IgD-negative memory B cell (primary cell): ENCODE data around the gene PROZ. TPM values are rescaled to one million over a fixed set of nuclear protein-coding genes. Genes with fewer than 3 reads are reported as not detected.

Experiments
- H3K27ac Mint-ChIP-seq, 3 donors: one replicate each; pipeline ENCODE4 v1.8.0; 2020 to 2022; ENCODE audit warnings: mild to moderate bottlenecking in 3 of 3, mixed read lengths in 3 of 3, moderate library complexity in 1 of 3
- H3K27me3 Mint-ChIP-seq: one replicate; pipeline ENCODE4 v1.8.0; 2021; ENCODE audit warnings: mixed read lengths
- H3K36me3 Mint-ChIP-seq: one replicate; pipeline ENCODE4 v1.8.0; 2020; ENCODE audit warnings: mild to moderate bottlenecking, mixed read lengths
- H3K4me1 Mint-ChIP-seq, 3 donors: one replicate each; pipeline ENCODE4 v1.8.0; 2020 to 2022; ENCODE audit warnings: mixed read lengths in 3 of 3, mild to moderate bottlenecking in 1 of 3
- H3K4me3 Mint-ChIP-seq, 4 donors: one replicate each; pipeline ENCODE4 v1.8.0; 2020 to 2022; ENCODE audit warnings: mild to moderate bottlenecking in 4 of 4, mixed read lengths in 4 of 4, moderate library complexity in 3 of 4
- H3K9me3 Mint-ChIP-seq, 3 donors: one replicate each; pipeline ENCODE4 v1.8.0; 2020 to 2021; ENCODE audit warnings: mixed read lengths in 3 of 3, mild to moderate bottlenecking in 1 of 3
- polyA plus RNA-seq: library from polyadenylated mRNA; unstranded; fragments of 300-500 nt; fragmentation: Illumina TruSeq; gene quantifications from one replicate; pipeline ENCODE4 v1.2.3, GENCODE V29; 2021

PROZ gene
- polyA plus RNA-seq, 1 donor from 2014 or later, result not detected

- Mint-ChIP-seq H3K4me3 (no peak overlapping the region), H3K27ac (no peak overlapping the region), H3K27me3 (peaks cover 16% of the 10 kb centered on the region), H3K9me3 (no peaks in the 10 kb centered on the region), H3K4me1 (no peaks in the 10 kb centered on the region), H3K36me3 (no peaks in the 10 kb centered on the region)
These were observed 31.9 kb upstream of the PROZ start for GRCh38 chr13:113126265-113127150.

GRCh38 chr13:113129480-113129879, 29.0 kb upstream of the PROZ start:
- H3K4me1 Mint-ChIP-seq, result no peaks in the 10 kb centered on the region
- H3K9me3 Mint-ChIP-seq, result peaks cover 2 to 5% (median 2%) of the 10 kb centered on the region in 3 donors
- no peaks in the 10 kb centered on the region for H3K36me3 Mint-ChIP-seq
- H3K27me3 Mint-ChIP-seq, result peaks cover 24% of the 10 kb centered on the region
- no peak overlapping the region for H3K4me3 Mint-ChIP-seq
- H3K27ac Mint-ChIP-seq, result no peak overlapping the region

- H3K27ac Mint-ChIP-seq, result no peak overlapping the region
- no peak overlapping the region for H3K4me3 Mint-ChIP-seq
- H3K4me1 Mint-ChIP-seq, result no peaks in the 10 kb centered on the region
- H3K9me3 Mint-ChIP-seq, result peaks cover 2 to 5% (median 2%) of the 10 kb centered on the region in 3 donors
- H3K36me3 Mint-ChIP-seq, result no peaks in the 10 kb centered on the region
- peaks cover 24% of the 10 kb centered on the region for H3K27me3 Mint-ChIP-seq
These were observed 28.3 kb upstream of the PROZ start for GRCh38 chr13:113129921-113130750.

GRCh38 chr13:113135281-113135760, 23.1 kb upstream of the PROZ start:
- Mint-ChIP-seq H3K9me3 (peaks cover 2 to 5% (median 2%) of the 10 kb centered on the region in 3 donors), H3K36me3 (no peaks in the 10 kb centered on the region), H3K4me1 (no peaks in the 10 kb centered on the region), H3K27me3 (peaks cover 11% of the 10 kb centered on the region), H3K4me3 (no peak overlapping the region), H3K27ac (no peak overlapping the region)

GRCh38 chr13:113137691-113138298, 20.7 kb upstream of the PROZ start:
- Mint-ChIP-seq H3K4me3 (no peak overlapping the region), H3K27ac (no peak overlapping the region), H3K36me3 (no peaks in the 10 kb centered on the region), H3K4me1 (no peaks in the 10 kb centered on the region), H3K9me3 (peaks cover 2 to 5% (median 2%) of the 10 kb centered on the region in 3 donors), H3K27me3 (peaks cover 8% of the 10 kb centered on the region)

- no peaks in the 10 kb centered on the region for H3K4me1 Mint-ChIP-seq
- H3K27me3 Mint-ChIP-seq, result peaks cover 10% of the 10 kb centered on the region
- H3K9me3 Mint-ChIP-seq, result peaks cover 2 to 5% (median 2%) of the 10 kb centered on the region in 3 donors
- H3K27ac Mint-ChIP-seq, result no peak overlapping the region
- no peaks in the 10 kb centered on the region for H3K36me3 Mint-ChIP-seq
- H3K4me3 Mint-ChIP-seq, result peak overlapping the region in 1 of 4 donors; percentile 37
These were observed 19.5 kb upstream of the PROZ start for GRCh38 chr13:113138792-113139551.

- H3K36me3 Mint-ChIP-seq, result no peaks in the 10 kb centered on the region
- H3K27me3 Mint-ChIP-seq, result peaks cover 6% of the 10 kb centered on the region
- no peak overlapping the region for H3K27ac Mint-ChIP-seq
- no peaks in the 10 kb centered on the region for H3K4me1 Mint-ChIP-seq
- no peaks in the 10 kb centered on the region for H3K9me3 Mint-ChIP-seq
- H3K4me3 Mint-ChIP-seq, result peak overlapping the region in 1 of 4 donors; percentile 37
These were observed 18.9 kb upstream of the PROZ start for GRCh38 chr13:113139577-113139976.

- H3K4me1 Mint-ChIP-seq, result peaks cover 0 to 4% (median 0%) of the 10 kb centered on the region in 3 donors
- peaks cover 0 to 2% (median 0%) of the 10 kb centered on the region in 3 donors for H3K9me3 Mint-ChIP-seq
- H3K27ac Mint-ChIP-seq, result no peak overlapping the region
- H3K36me3 Mint-ChIP-seq, result no peaks in the 10 kb centered on the region
- peaks cover 6% of the 10 kb centered on the region for H3K27me3 Mint-ChIP-seq
- H3K4me3 Mint-ChIP-seq, result no peak overlapping the region
These were observed 17.5 kb upstream of the PROZ start for GRCh38 chr13:113140677-113141600.

- H3K27me3 Mint-ChIP-seq, result peaks cover 6% of the 10 kb centered on the region
- H3K9me3 Mint-ChIP-seq, result peaks cover 0 to 2% (median 0%) of the 10 kb centered on the region in 3 donors
- H3K36me3 Mint-ChIP-seq, result no peaks in the 10 kb centered on the region
- no peak overlapping the region for H3K27ac Mint-ChIP-seq
- H3K4me3 Mint-ChIP-seq, result no peak overlapping the region
- H3K4me1 Mint-ChIP-seq, result peaks cover 0 to 4% (median 0%) of the 10 kb centered on the region in 3 donors
These were observed 16.9 kb upstream of the PROZ start for GRCh38 chr13:113141601-113141970.

- Mint-ChIP-seq H3K4me3 (no peak overlapping the region), H3K36me3 (no peaks in the 10 kb centered on the region), H3K27me3 (peaks cover 5% of the 10 kb centered on the region), H3K4me1 (peaks cover 0 to 4% (median 0%) of the 10 kb centered on the region in 3 donors), H3K9me3 (peaks cover 0 to 2% (median 0%) of the 10 kb centered on the region in 3 donors), H3K27ac (no peak overlapping the region)
These were observed 15.6 kb upstream of the PROZ start for GRCh38 chr13:113142876-113143275.

GRCh38 chr13:113143466-113144254, 14.8 kb upstream of the PROZ start:
- Mint-ChIP-seq H3K4me3 (no peak overlapping the region), H3K27me3 (peaks cover 5% of the 10 kb centered on the region), H3K27ac (no peak overlapping the region), H3K36me3 (no peaks in the 10 kb centered on the region), H3K4me1 (peaks cover 0 to 4% (median 0%) of the 10 kb centered on the region in 3 donors), H3K9me3 (peaks cover 0 to 2% (median 0%) of the 10 kb centered on the region in 3 donors)

- no peak overlapping the region for H3K4me3 Mint-ChIP-seq
- no peak overlapping the region for H3K27ac Mint-ChIP-seq
- peaks cover 5% of the 10 kb centered on the region for H3K27me3 Mint-ChIP-seq
- peaks cover 0 to 4% (median 0%) of the 10 kb centered on the region in 3 donors for H3K4me1 Mint-ChIP-seq
- H3K9me3 Mint-ChIP-seq, result peaks cover 0 to 2% (median 0%) of the 10 kb centered on the region in 3 donors
- no peaks in the 10 kb centered on the region for H3K36me3 Mint-ChIP-seq
These were observed 14.2 kb upstream of the PROZ start for GRCh38 chr13:113144255-113144629.

GRCh38 chr13:113145496-113145895, 13.0 kb upstream of the PROZ start:
- Mint-ChIP-seq H3K4me3 (no peak overlapping the region), H3K4me1 (peaks cover 0 to 4% (median 0%) of the 10 kb centered on the region in 3 donors), H3K27ac (no peak overlapping the region), H3K27me3 (peaks cover 8% of the 10 kb centered on the region), H3K9me3 (peaks cover 0 to 2% (median 0%) of the 10 kb centered on the region in 3 donors), H3K36me3 (no peaks in the 10 kb centered on the region)
